SK-N-SH (cell line): Measurements from ENCODE around the gene HS1BP3. TPM values are rescaled to one million over a fixed set of nuclear protein-coding genes. Genes with fewer than 3 reads are reported as not detected.

Experiments
- CTCF ChIA-PET: fragments of 300-600, 350-600 bp; formaldehyde crosslinking; extraction: SDS; loops from one replicate; lab custom pipeline; 2021; lab: Yijun Ruan, JAX
- POLR2A ChIA-PET: fragments of 350-600 bp; sonication (Branson Sonifier 250); formaldehyde crosslinking; extraction: SDS; loops from one replicate; lab custom pipeline; 2020; ENCODE audit warnings: antibody characterized with exemption, inconsistent platforms; lab: Yijun Ruan, JAX
- DNase-seq: peaks from one replicate; pipeline ENCODE4 v3.0.0; 2012
- H2AFZ ChIP-seq: fragments of 200-600 bp; sonication (generic); 2 replicates; pipeline ENCODE4 v1.8.1; 2016; ENCODE audit warnings: antibody characterized with exemption, mild to moderate bottlenecking, low read depth
- H3F3A ChIP-seq: fragments of 200-600 bp; sonication (generic); replicated peaks from 2 replicates; pipeline ENCODE3; 2016; ENCODE audit warnings: antibody characterized with exemption, mild to moderate bottlenecking; ENCODE audit not compliant: insufficient read depth
- H3K27ac ChIP-seq, 2 experiments: fragments of 200-500 bp in 1 of 2; fragments of 200-600 bp in 1 of 2; sonication (Bioruptor generic) in 1 of 2; sonication (generic), shearing (Covaris generic) in 1 of 2; 2 replicates each; pipeline versions ENCODE4 v1.5.1 to v1.6.1; 2014 to 2016; ENCODE audit warnings: low read depth in 2 of 2, inconsistent platforms in 1 of 2, low read length in 1 of 2, mild to moderate bottlenecking in 1 of 2, mixed read lengths in 1 of 2
- H3K27me3 ChIP-seq: fragments of 200-600 bp; sonication (generic), shearing (Covaris generic); 2 replicates; pipeline ENCODE4 v1.6.1; 2016; ENCODE audit warnings: mixed run types; ENCODE audit not compliant: insufficient read depth
- H3K36me3 ChIP-seq, 2 experiments: fragments of 200-500 bp in 1 of 2; fragments of 200-600 bp in 1 of 2; sonication (Bioruptor generic) in 1 of 2; sonication (generic) in 1 of 2; replicated peaks in 1 of 2; 2 replicates each; pipeline versions ENCODE3 to v1.5.1; 2014 to 2016; ENCODE audit warnings: low read length in 1 of 2, mild to moderate bottlenecking in 1 of 2; ENCODE audit not compliant: insufficient read depth in 2 of 2, control insufficient read depth in 1 of 2
- H3K4me1 ChIP-seq, 2 experiments: fragments of 200-500 bp in 1 of 2; fragments of 200-600 bp in 1 of 2; sonication (Bioruptor generic) in 1 of 2; sonication (generic), shearing (Covaris generic) in 1 of 2; 2 replicates each; pipeline versions ENCODE4 v1.5.1 to v1.6.1; 2014 to 2016; ENCODE audit warnings: low read depth in 1 of 2, low read length in 1 of 2, mixed run types in 1 of 2; ENCODE audit not compliant: insufficient read depth in 2 of 2, control insufficient read depth in 1 of 2
- H3K4me2 ChIP-seq: fragments of 200-600 bp; sonication (generic), shearing (Covaris generic); 2 replicates; pipeline ENCODE4 v1.6.1; 2017; ENCODE audit warnings: mixed run types
- H3K4me3 ChIP-seq, 2 experiments: fragments of 200-500 bp in 1 of 2; fragments of 200-600 bp in 1 of 2; sonication (Bioruptor generic) in 1 of 2; sonication (generic), shearing (Covaris generic) in 1 of 2; 2 replicates each; pipeline versions ENCODE4 v1.5.1 to v1.8.1; 2014 to 2016; ENCODE audit warnings: low read depth in 2 of 2, inconsistent platforms in 1 of 2, low read length in 1 of 2, mild to moderate bottlenecking in 1 of 2, mixed read lengths in 1 of 2, moderate library complexity in 1 of 2
- H3K79me2 ChIP-seq: fragments of 200-600 bp; sonication (generic); 2 replicates; pipeline ENCODE4 v1.8.1; 2017; ENCODE audit warnings: mild to moderate bottlenecking; ENCODE audit not compliant: insufficient read depth
- H3K9ac ChIP-seq: fragments of 200-600 bp; sonication (generic); 2 replicates; pipeline ENCODE4 v1.6.1; 2017; ENCODE audit warnings: mixed run types
- H3K9me2 ChIP-seq: fragments of 200-600 bp; sonication (generic); 2 replicates; pipeline ENCODE4 v1.6.1; 2017; ENCODE audit warnings: mixed run types
- H3K9me3 ChIP-seq: fragments of 200-600 bp; sonication (generic); 2 replicates; pipeline ENCODE4 v1.6.1; 2017; ENCODE audit warnings: mixed run types, mild to moderate bottlenecking, moderate library complexity
- H4K20me1 ChIP-seq: fragments of 200-600 bp; sonication (generic); 2 replicates; pipeline ENCODE4 v1.6.1; 2017; ENCODE audit warnings: mild to moderate bottlenecking, mixed run types; ENCODE audit not compliant: insufficient read depth
- CHD2 ChIP-seq: fragments of 150-350 bp; IDR thresholded peaks from 2 replicates; pipeline ENCODE4 v1.6.1; 2018; ENCODE audit warnings: low read length; ENCODE audit not compliant: partially characterized antibody
- EZH2phosphoT487 ChIP-seq: fragments of 200-600 bp; sonication (generic); IDR thresholded peaks from 2 replicates; pipeline ENCODE4 v1.6.1; 2017; ENCODE audit warnings: low read depth, mixed run types, mild to moderate bottlenecking, antibody characterized with exemption, moderate library complexity, borderline replicate concordance
- JUND ChIP-seq: IDR thresholded peaks from 2 replicates; pipeline ENCODE4 v1.4.0; 2012
- MAX ChIP-seq: IDR thresholded peaks from 2 replicates; pipeline ENCODE4 v1.4.0; 2012; ENCODE audit warnings: low read depth
- PBX3 ChIP-seq: IDR thresholded peaks from 2 replicates; pipeline ENCODE4; 2012
- POLR2AphosphoS5 ChIP-seq: IDR thresholded peaks from 2 replicates; pipeline ENCODE4 v1.6.1; 2012; ENCODE audit warnings: low read depth, low read length
- RAD21 ChIP-seq: IDR thresholded peaks from 2 replicates; pipeline ENCODE4 v1.6.1; 2012; ENCODE audit warnings: mild to moderate bottlenecking, low read length
- TEAD4 ChIP-seq: IDR thresholded peaks from 2 replicates; pipeline ENCODE4 v1.4.0; 2012; ENCODE audit warnings: mild to moderate bottlenecking, borderline replicate concordance; ENCODE audit not compliant: insufficient read depth
- YY1 ChIP-seq: IDR thresholded peaks from 2 replicates; pipeline ENCODE4 v1.4.0; 2012; ENCODE audit warnings: low read depth, mild to moderate bottlenecking
- ZBTB33 ChIP-seq: IDR thresholded peaks from 2 replicates; pipeline ENCODE4 v1.4.0; 2012; ENCODE audit warnings: low read depth, borderline replicate concordance
- WGBS: methylation state at CpG from one replicate; pipeline ENCODE4 v1.1.6; 2017; ENCODE audit warnings: low lambda C conversion rate; 5-methylcytosine and 5-hydroxymethylcytosine counted together
- polyA plus RNA-seq, 3 experiments: library from polyadenylated mRNA; depleted of rRNA; stranded (reverse); fragments of >200 nt; gene quantifications; 2 replicates each; pipeline ENCODE4 v1.2.3, GENCODE V29; 2012

The HS1BP3 gene
- polyA plus RNA-seq, 1 of the 3 experiments (the other 2 are of a cell fraction): 20.1 TPM

GRCh38 chr2:20666005-20666303 lies 15.1 kb upstream of the HS1BP3 start:
- H3K4me2 ChIP-seq: peak overlapping the region; percentile 86
- peak; percentile 81 for DNase-seq
- no peaks in the 10 kb centered on the region for H3K79me2 ChIP-seq
- H3K9me3 ChIP-seq: no peaks in the 10 kb centered on the region
- no peak overlapping the region for H3K9ac ChIP-seq
- H2AFZ ChIP-seq: peak overlapping the region; percentile 67; the same call in 1 of the 2 replicates
- peaks cover 87% of the 10 kb centered on the region for H3K27me3 ChIP-seq
- POLR2A ChIA-PET: no interaction called here
- 12% methylated on average over 17 of the region's 34 CpGs for WGBS
- H3K4me3 ChIP-seq: peak overlapping the region; percentile 37 to 58; a peak in 3 of 4 replicates
- TF ChIP-seq CHD2: no peak
- no peak for TF ChIP-seq YY1
- no peak for TF ChIP-seq MAX
- no peak for TF ChIP-seq POLR2AphosphoS5
- TF ChIP-seq JUND: no peak
- no peak for TF ChIP-seq TEAD4
- TF ChIP-seq ZBTB33: no peak
- no peak for TF ChIP-seq PBX3
- TF ChIP-seq EZH2phosphoT487: peak; percentile 78; the same call in 1 of the 2 replicates
- TF ChIP-seq, all 33 proteins: peak for 1
- Histone ChIP-seq H3F3A (no peaks in the 10 kb centered on the region), H3K4me1 (peaks cover 0 to 22% of the 10 kb centered on the region in 2 experiments; a peak in 2 of 4 replicates), H3K9me2 (no peaks in the 10 kb centered on the region), H3K27ac (no peak overlapping the region), H4K20me1 (no peaks in the 10 kb centered on the region), H3K36me3 (no peaks in the 10 kb centered on the region)
- CTCF ChIA-PET: interaction anchor here (0.7 to 9.8 kb wide), 35 partner anchors 9 to 500 kb away, joined by 3 to 427 read pairs (median 4); partner anchors contain the start of gene APOB

- DNase-seq: peak; percentile 67
- Histone ChIP-seq H3K36me3 (no peaks in the 10 kb centered on the region), H3K9ac (no peak overlapping the region), H3K27me3 (peaks cover 87% of the 10 kb centered on the region), H3K4me1 (peaks cover 0 to 21% of the 10 kb centered on the region in 2 experiments; a peak in 2 of 4 replicates), H3K4me2 (peak overlapping the region; percentile 86), H3K9me3 (no peaks in the 10 kb centered on the region), H3K79me2 (no peaks in the 10 kb centered on the region), H3K4me3 (peak overlapping the region; percentile 37 to 58; a peak in 3 of 4 replicates), H2AFZ (peak overlapping the region; percentile 67; the same call in 1 of the 2 replicates), H3F3A (no peaks in the 10 kb centered on the region), H3K9me2 (no peaks in the 10 kb centered on the region), H3K27ac (no peak overlapping the region), H4K20me1 (no peaks in the 10 kb centered on the region)
- CTCF ChIA-PET: interaction anchor here (0.9 to 9.8 kb wide), 29 partner anchors 9 to 500 kb away, joined by 3 to 427 read pairs (median 4); partner anchors contain the start of gene APOB
- POLR2A ChIA-PET: no interaction called here
- 13% methylated on average over 49 of the region's 49 CpGs for WGBS
- TF ChIP-seq RAD21: no peak
- no peak for TF ChIP-seq YY1
- peak; percentile 73; the same call in 1 of the 2 replicates for TF ChIP-seq EZH2phosphoT487
These were observed 14.5 kb upstream of the HS1BP3 start for GRCh38 chr2:20665243-20666004.
